CD4-positive, alpha-beta memory T cell (primary cell): ENCODE results near the gene PRDM2. TPM values are rescaled to one million over a fixed set of nuclear protein-coding genes. Genes with fewer than 3 reads are reported as not detected.
A peak's percentile ranks its signal among the peaks of the same experiment; 100 is the strongest.

Experiments used
- CTCF ChIA-PET: fragments of 350-600 bp; sonication (Branson Sonifier 250); formaldehyde crosslinking; loops from one replicate; lab custom pipeline; 2021; ENCODE audit warnings: inconsistent platforms; ENCODE audit not compliant: partially characterized antibody; lab: Charles Lee
- POLR2A ChIA-PET: fragments of 350-600 bp; sonication (Branson Sonifier 250); formaldehyde crosslinking; loops from one replicate; lab custom pipeline; 2021; ENCODE audit not compliant: partially characterized antibody; lab: Charles Lee
- DNase-seq, 5 donors: peaks; one replicate each; pipeline versions ENCODE4 v3.0.0 to v3.0.0-alpha.2; 2020 to 2022; ENCODE audit warnings: mixed read lengths in 1 of 5
- H3K27ac ChIP-seq: one replicate; pipeline ENCODE4 v1.7.0; 2013; ENCODE audit warnings: low read depth, low read length
- H3K27me3 ChIP-seq: 2 replicates; pipeline ENCODE4 v1.7.0; 2013; ENCODE audit warnings: mild to moderate bottlenecking, low read length, moderate library complexity; ENCODE audit not compliant: insufficient read depth
- H3K36me3 ChIP-seq: 2 replicates; pipeline ENCODE4 v1.7.0; 2013; ENCODE audit warnings: mild to moderate bottlenecking, low read length, moderate library complexity; ENCODE audit not compliant: insufficient read depth
- H3K4me1 ChIP-seq: 2 replicates; pipeline ENCODE4 v1.7.0; 2013; ENCODE audit warnings: mild to moderate bottlenecking, low read length, moderate library complexity; ENCODE audit not compliant: insufficient read depth
- H3K4me3 ChIP-seq, 2 donors: one replicate each; pipeline ENCODE4 v1.7.0; 2013; ENCODE audit warnings: low read length in 2 of 2, mild to moderate bottlenecking in 1 of 2
- H3K9me3 ChIP-seq, 2 donors: one replicate each; pipeline ENCODE4 v1.7.0; 2013; ENCODE audit warnings: low read length in 2 of 2, control low read depth in 1 of 2; ENCODE audit not compliant: control insufficient read depth in 1 of 2
- H3K27ac Mint-ChIP-seq, 7 donors: one replicate each; pipeline ENCODE4 v1.8.0; 2020 to 2021; ENCODE audit warnings: mixed read lengths in 7 of 7, mild to moderate bottlenecking in 6 of 7, inconsistent platforms in 3 of 7, moderate library complexity in 3 of 7
- H3K27me3 Mint-ChIP-seq, 2 donors: one replicate each; pipeline ENCODE4 v1.8.0; 2020 to 2021; ENCODE audit warnings: mixed read lengths in 2 of 2
- H3K36me3 Mint-ChIP-seq, 2 donors: one replicate each; pipeline ENCODE4 v1.8.0; 2020 to 2021; ENCODE audit warnings: mixed read lengths in 2 of 2, inconsistent platforms in 1 of 2, mild to moderate bottlenecking in 1 of 2
- H3K4me1 Mint-ChIP-seq, 4 donors: one replicate each; pipeline ENCODE4 v1.8.0; 2020 to 2021; ENCODE audit warnings: mixed read lengths in 4 of 4, mild to moderate bottlenecking in 1 of 4
- H3K4me3 Mint-ChIP-seq, 8 donors: one replicate each; pipeline ENCODE4 v1.8.0; 2020 to 2021; ENCODE audit warnings: mixed read lengths in 8 of 8, mild to moderate bottlenecking in 7 of 8, moderate library complexity in 6 of 8, inconsistent platforms in 3 of 8
- H3K9me3 Mint-ChIP-seq, 8 donors: one replicate each; pipeline ENCODE4 v1.8.0; 2020 to 2021; ENCODE audit warnings: mixed read lengths in 8 of 8, mild to moderate bottlenecking in 5 of 8, inconsistent platforms in 3 of 8, moderate library complexity in 1 of 8
- intact Hi-C: fragments of 100-400 bp; cut with micrococcal nuclease; formaldehyde crosslinking; loops from one replicate; pipeline ENCODE4 v1.15.1; 2023
- polyA plus RNA-seq, 2 donors: library from polyadenylated mRNA; unstranded; fragments of 300-500 nt; fragmentation: Illumina TruSeq; gene quantifications; one replicate each; pipeline ENCODE4 v1.2.3, GENCODE V29; 2021
- total RNA-seq, 2 experiments: library from RNA; stranded (reverse); gene quantifications; one replicate each; pipeline ENCODE4 v1.2.3, GENCODE V29; 2021

PRDM2 gene
- total and polyA plus RNA-seq, 4 experiments from 2014 or later, result 6.7 to 118 (median 68.3) TPM

DNA sequence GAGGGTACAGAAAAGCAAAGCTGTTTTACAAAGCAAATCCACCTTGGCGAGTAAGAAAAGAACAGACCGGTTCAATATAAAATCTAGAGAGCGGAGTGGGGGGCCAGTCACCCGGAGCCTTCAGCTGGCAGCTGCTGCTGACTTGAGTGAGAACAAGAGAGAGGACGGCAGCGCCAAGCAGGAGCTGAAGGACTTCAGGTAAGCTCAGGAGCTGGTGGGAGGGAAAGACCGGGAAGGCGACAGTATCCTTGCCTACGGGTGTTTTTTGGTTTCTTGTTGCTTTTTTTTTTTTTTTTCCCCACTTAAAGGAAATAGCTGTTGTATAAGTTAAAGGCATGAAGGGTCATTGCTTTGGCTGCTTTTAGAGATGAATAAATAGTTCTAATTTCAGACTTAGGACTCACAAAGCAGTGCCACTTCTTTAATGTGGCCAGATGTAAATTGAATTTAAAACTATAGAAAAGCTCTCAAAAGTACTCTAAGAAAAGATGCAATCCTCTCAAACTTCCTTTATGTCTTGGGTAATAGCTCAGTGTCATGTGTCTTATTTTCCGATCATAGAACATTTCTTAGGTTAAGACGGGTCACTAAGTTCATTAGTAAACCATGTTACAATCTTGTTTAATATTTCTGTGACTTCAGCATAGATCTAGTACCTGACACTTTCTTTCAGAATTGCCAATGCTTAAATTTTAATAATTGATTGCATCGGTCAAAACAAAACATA, 82.8 kb downstream of the PRDM2 start:
- ChIA-PET POLR2A (interaction anchor here (2.8 kb wide), 1 partner anchor 34 kb away, joined by 9 read pairs; no protein-coding TSS in a partner anchor), CTCF (interaction anchor here (0.9 to 1.2 kb wide), 2 partner anchors 31 to 53 kb away, joined by 3 read pairs; no protein-coding TSS in a partner anchor)
- Histone ChIP-seq H3K4me1 (peaks cover 18% of the 10 kb centered on the region), H3K27me3 (no peaks in the 10 kb centered on the region), H3K36me3 (peaks cover 58% of the 10 kb centered on the region), H3K27ac (no peak overlapping the region), H3K4me3 (no peak overlapping the region), H3K9me3 (no peaks in the 10 kb centered on the region)
- Mint-ChIP-seq H3K4me3 (no peak overlapping the region), H3K9me3 (peaks cover 0 to 3% (median 0%) of the 10 kb centered on the region in 8 donors), H3K27me3 (no peaks in the 10 kb centered on the region), H3K36me3 (peaks cover 59 to 77% of the 10 kb centered on the region in 2 donors), H3K4me1 (peaks cover 35 to 79% (median 58%) of the 10 kb centered on the region in 4 donors), H3K27ac (peak overlapping the region; percentile 23 to 79 (median 47))
- no peak for DNase-seq
- intact Hi-C loops, result no loop called here

- H3K36me3 Mint-ChIP-seq, result peaks cover 60 to 85% of the 10 kb centered on the region in 2 donors
Measured at GRCh38 chr1:13783551-13783950, 83.6 kb downstream of the PRDM2 start.

DNA sequence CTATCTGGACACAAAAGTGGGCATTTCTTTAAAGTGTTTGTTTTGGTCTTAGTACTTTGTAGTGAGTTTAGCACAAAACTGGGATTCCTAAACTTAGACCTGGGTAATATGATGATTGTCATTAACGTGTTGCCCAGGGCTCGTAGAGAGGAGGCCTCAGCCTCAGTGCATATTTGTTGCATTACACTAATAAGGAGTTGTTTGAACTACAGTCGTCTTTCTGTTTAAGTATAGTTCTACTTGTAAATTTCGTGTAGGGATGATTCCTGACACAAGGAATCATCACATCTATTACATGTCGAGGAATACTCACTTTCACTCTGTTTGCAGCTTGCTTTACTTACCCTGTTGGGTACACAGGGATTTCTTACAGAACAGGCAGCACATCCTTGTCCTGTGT, 85.0 kb downstream of the PRDM2 start:
- no peak overlapping the region for H3K27ac ChIP-seq
- no peak overlapping the region for H3K4me3 ChIP-seq
- peaks cover 58% of the 10 kb centered on the region for H3K36me3 ChIP-seq
- peaks cover 23% of the 10 kb centered on the region for H3K4me1 ChIP-seq
- H3K4me3 Mint-ChIP-seq, result no peak overlapping the region
- H3K27ac Mint-ChIP-seq, result peak overlapping the region in 1 of 7 donors; percentile 4
- peaks cover 60 to 91% of the 10 kb centered on the region in 2 donors for H3K36me3 Mint-ChIP-seq
- peaks cover 41 to 73% (median 60%) of the 10 kb centered on the region in 4 donors for H3K4me1 Mint-ChIP-seq
- no peaks in the 10 kb centered on the region for H3K9me3 Mint-ChIP-seq
- H3K27me3 ChIP-seq, result no peaks in the 10 kb centered on the region
- H3K9me3 ChIP-seq, result no peaks in the 10 kb centered on the region
- DNase-seq, result no peak
- H3K27me3 Mint-ChIP-seq, result no peaks in the 10 kb centered on the region
- intact Hi-C loops, result no loop called here
- ChIA-PET CTCF (no interaction called here), POLR2A (no interaction called here)

More at GRCh38 chr1:13783551-13783950, 83.6 kb downstream of the PRDM2 start:
- ChIA-PET CTCF (no interaction called here), POLR2A (interaction anchor here (2.8 kb wide), 1 partner anchor 34 kb away, joined by 9 read pairs; no protein-coding TSS in a partner anchor)
- no peaks in the 10 kb centered on the region for H3K9me3 ChIP-seq
- peaks cover 18% of the 10 kb centered on the region for H3K4me1 ChIP-seq
- peaks cover 64% of the 10 kb centered on the region for H3K36me3 ChIP-seq
- peak overlapping the region in 3 of 7 donors; percentile 3 to 79 (median 6) for H3K27ac Mint-ChIP-seq
- intact Hi-C loops, result no loop called here
- H3K9me3 Mint-ChIP-seq, result peaks cover 0 to 3% (median 0%) of the 10 kb centered on the region in 8 donors
- no peaks in the 10 kb centered on the region for H3K27me3 ChIP-seq
- DNase-seq, result no peak
- H3K27ac ChIP-seq, result no peak overlapping the region
- no peak overlapping the region for H3K4me3 Mint-ChIP-seq
- no peaks in the 10 kb centered on the region for H3K27me3 Mint-ChIP-seq
- H3K4me1 Mint-ChIP-seq, result peaks cover 36 to 74% (median 60%) of the 10 kb centered on the region in 4 donors
- H3K4me3 ChIP-seq, result no peak overlapping the region

DNA sequence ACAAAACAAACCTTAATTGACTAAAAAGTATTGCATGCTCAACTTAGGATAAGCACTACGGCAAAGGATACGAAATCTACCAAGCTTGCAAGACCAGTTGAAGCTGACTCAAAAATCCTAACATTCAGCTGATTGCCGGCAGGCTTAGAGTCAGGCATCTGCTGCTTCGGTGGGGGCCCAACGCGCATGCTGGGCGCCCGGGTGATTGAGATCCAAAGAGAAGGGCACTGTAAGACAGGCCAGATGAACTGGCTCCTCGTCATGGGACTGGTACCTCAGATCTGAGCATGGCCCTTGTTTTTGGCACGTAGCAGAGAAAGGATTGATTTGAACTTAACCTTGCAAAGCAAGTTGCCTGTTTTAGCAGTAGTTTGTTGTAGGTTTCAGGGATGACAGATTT, 86.6 kb downstream of the PRDM2 start:
- H3K27me3 Mint-ChIP-seq, result no peaks in the 10 kb centered on the region
- Histone ChIP-seq H3K4me3 (no peak overlapping the region), H3K27me3 (no peaks in the 10 kb centered on the region), H3K9me3 (no peaks in the 10 kb centered on the region), H3K4me1 (peaks cover 28% of the 10 kb centered on the region), H3K27ac (no peak overlapping the region), H3K36me3 (peaks cover 45% of the 10 kb centered on the region)
- H3K36me3 Mint-ChIP-seq, result peaks cover 49 to 91% of the 10 kb centered on the region in 2 donors
- ChIA-PET CTCF (no interaction called here), POLR2A (no interaction called here)
- intact Hi-C loops, result no loop called here
- no peak for DNase-seq
- no peaks in the 10 kb centered on the region for H3K9me3 Mint-ChIP-seq
- peaks cover 40 to 73% (median 58%) of the 10 kb centered on the region in 4 donors for H3K4me1 Mint-ChIP-seq
- no peak overlapping the region for H3K4me3 Mint-ChIP-seq
- peak overlapping the region in 2 of 7 donors; percentile 14 to 31 for H3K27ac Mint-ChIP-seq

GRCh38 chr1:13788795-13789194, 88.8 kb downstream of the PRDM2 start:
- Mint-ChIP-seq H3K36me3 (peaks cover 35 to 88% of the 10 kb centered on the region in 2 donors), H3K27me3 (no peaks in the 10 kb centered on the region), H3K27ac (no peak overlapping the region), H3K4me1 (peaks cover 35 to 65% (median 51%) of the 10 kb centered on the region in 4 donors), H3K9me3 (no peaks in the 10 kb centered on the region), H3K4me3 (no peak overlapping the region)
- Histone ChIP-seq H3K4me1 (peaks cover 16% of the 10 kb centered on the region), H3K4me3 (no peak overlapping the region), H3K27me3 (no peaks in the 10 kb centered on the region), H3K27ac (no peak overlapping the region), H3K36me3 (peaks cover 34% of the 10 kb centered on the region), H3K9me3 (no peaks in the 10 kb centered on the region)
- ChIA-PET CTCF (interaction anchor here (1.0 kb wide), 1 partner anchor 16 kb away, joined by 3 read pairs; no protein-coding TSS in a partner anchor), POLR2A (no interaction called here)
- no peak for DNase-seq
- intact Hi-C loops, result no loop called here

GRCh38 chr1:13790290-13791030, 90.5 kb downstream of the PRDM2 start:
- no peak overlapping the region for H3K27ac ChIP-seq
- no peak overlapping the region for H3K4me3 ChIP-seq
- peaks cover 10% of the 10 kb centered on the region for H3K4me1 ChIP-seq
- H3K36me3 ChIP-seq, result peaks cover 22% of the 10 kb centered on the region
- no peaks in the 10 kb centered on the region for H3K27me3 ChIP-seq
- ChIA-PET CTCF (no interaction called here), POLR2A (no interaction called here)
- no peaks in the 10 kb centered on the region for H3K9me3 ChIP-seq
- Mint-ChIP-seq H3K4me1 (peaks cover 32 to 66% (median 48%) of the 10 kb centered on the region in 4 donors), H3K36me3 (peaks cover 43 to 88% of the 10 kb centered on the region in 2 donors), H3K9me3 (no peaks in the 10 kb centered on the region), H3K4me3 (peak overlapping the region in 2 of 8 donors; percentile 49 to 53), H3K27ac (peak overlapping the region; percentile 38 to 86 (median 64)), H3K27me3 (no peaks in the 10 kb centered on the region)
- no peak for DNase-seq
- intact Hi-C loops, result no loop called here

- ChIA-PET POLR2A (interaction anchor here (1.0 kb wide), 1 partner anchor 59 kb away, joined by 3 read pairs; no protein-coding TSS in a partner anchor), CTCF (no interaction called here)
- intact Hi-C loops, result no loop called here
- H3K27ac Mint-ChIP-seq, result peak overlapping the region in 2 of 7 donors; percentile 51 to 52
- Histone ChIP-seq H3K27me3 (no peaks in the 10 kb centered on the region), H3K4me1 (peaks cover 20% of the 10 kb centered on the region), H3K27ac (no peak overlapping the region), H3K36me3 (peaks cover 9% of the 10 kb centered on the region), H3K4me3 (no peak overlapping the region), H3K9me3 (no peaks in the 10 kb centered on the region)
- H3K4me3 Mint-ChIP-seq, result no peak overlapping the region
- DNase-seq, result no peak
- peaks cover 38 to 84% of the 10 kb centered on the region in 2 donors for H3K36me3 Mint-ChIP-seq
- peaks cover 28 to 80% (median 55%) of the 10 kb centered on the region in 4 donors for H3K4me1 Mint-ChIP-seq
- no peaks in the 10 kb centered on the region for H3K9me3 Mint-ChIP-seq
- no peaks in the 10 kb centered on the region for H3K27me3 Mint-ChIP-seq
Measured at GRCh38 chr1:13792419-13792818, 92.4 kb downstream of the PRDM2 start.
